Progenitor cell of endocrine pancreas (in vitro differentiated cells): ENCODE results near the gene PURB. TPM values are rescaled to one million over a fixed set of nuclear protein-coding genes. Genes with fewer than 3 reads are reported as not detected.

ENCODE experiments used
- DNase-seq: peaks from one replicate; pipeline ENCODE4 v3.0.0; 2021; ENCODE audit warnings: low spot score; ENCODE audit not compliant: unreplicated experiment
- H3K27ac Mint-ChIP-seq: 2 replicates; pipeline ENCODE4 v1.8.0; 2021; ENCODE audit warnings: mild to moderate bottlenecking, moderate library complexity, mixed read lengths
- H3K27me3 Mint-ChIP-seq: 2 replicates; pipeline ENCODE4 v1.8.0; 2021; ENCODE audit warnings: mixed read lengths
- H3K36me3 Mint-ChIP-seq: 2 replicates; pipeline ENCODE4 v1.8.0; 2022; ENCODE audit warnings: mixed read lengths; ENCODE audit not compliant: insufficient read depth
- H3K4me1 Mint-ChIP-seq: 2 replicates; pipeline ENCODE4 v1.8.0; 2021; ENCODE audit warnings: low read depth, mixed read lengths
- H3K4me3 Mint-ChIP-seq: 2 replicates; pipeline ENCODE4 v1.8.0; 2021; ENCODE audit warnings: low read depth, mild to moderate bottlenecking, moderate library complexity, mixed read lengths
- H3K9me3 Mint-ChIP-seq: 2 replicates; pipeline ENCODE4 v1.8.0; 2021; ENCODE audit warnings: low read depth, mixed read lengths
- CTCF ChIP-seq: fragments of 200-600 bp; sonication (generic); IDR thresholded peaks from one replicate; pipeline ENCODE4 v1.5.0; 2021; ENCODE audit warnings: antibody characterized with exemption, mild to moderate bottlenecking; ENCODE audit not compliant: unreplicated experiment
- total RNA-seq: library from RNA; stranded (reverse); gene quantifications from 2 replicates; pipeline ENCODE4 v1.2.1, GENCODE V29; 2021

The PURB gene
- total RNA-seq, 1 donor from 2014 or later: 25.0 TPM

- H3K27ac Mint-ChIP-seq: no peak overlapping the region
- no peaks in the 10 kb centered on the region for H3K36me3 Mint-ChIP-seq
- no peaks in the 10 kb centered on the region for H3K4me1 Mint-ChIP-seq
- no peaks in the 10 kb centered on the region for H3K9me3 Mint-ChIP-seq
- peak; percentile 59 for DNase-seq
- peaks cover 17% of the 10 kb centered on the region for H3K27me3 Mint-ChIP-seq
- no peak overlapping the region for H3K4me3 Mint-ChIP-seq
- TF ChIP-seq CTCF: peak; percentile 71
These were observed 36.4 kb upstream of the PURB start for GRCh38 chr7:44921607-44922350.

GRCh38 chr7:44920119-44920518, 34.8 kb upstream of the PURB start:
- no peak for DNase-seq
- H3K4me3 Mint-ChIP-seq: no peak overlapping the region
- no peaks in the 10 kb centered on the region for H3K4me1 Mint-ChIP-seq
- no peaks in the 10 kb centered on the region for H3K9me3 Mint-ChIP-seq
- peaks cover 13% of the 10 kb centered on the region for H3K27me3 Mint-ChIP-seq
- no peaks in the 10 kb centered on the region for H3K36me3 Mint-ChIP-seq
- no peak for TF ChIP-seq CTCF
- H3K27ac Mint-ChIP-seq: no peak overlapping the region

GRCh38 chr7:44918029-44918428, 32.7 kb upstream of the PURB start:
- no peak for DNase-seq
- TF ChIP-seq CTCF: no peak
- Mint-ChIP-seq H3K27me3 (peaks cover 13% of the 10 kb centered on the region), H3K4me1 (peaks cover 2% of the 10 kb centered on the region), H3K36me3 (no peaks in the 10 kb centered on the region), H3K27ac (no peak overlapping the region), H3K9me3 (no peaks in the 10 kb centered on the region), H3K4me3 (no peak overlapping the region)

- H3K9me3 Mint-ChIP-seq: no peaks in the 10 kb centered on the region
These were observed 32.1 kb upstream of the PURB start for GRCh38 chr7:44917465-44917864.

GRCh38 chr7:44914992-44915607, 29.8 kb upstream of the PURB start:
- Mint-ChIP-seq H3K36me3 (no peaks in the 10 kb centered on the region), H3K27me3 (peaks cover 12% of the 10 kb centered on the region), H3K4me1 (peaks cover 4% of the 10 kb centered on the region), H3K4me3 (no peak overlapping the region), H3K27ac (no peak overlapping the region), H3K9me3 (no peaks in the 10 kb centered on the region)
- DNase-seq: no peak
- no peak for TF ChIP-seq CTCF

More at GRCh38 chr7:44917465-44917864, 32.1 kb upstream of the PURB start:
- Mint-ChIP-seq H3K36me3 (no peaks in the 10 kb centered on the region), H3K4me3 (no peak overlapping the region), H3K4me1 (peaks cover 4% of the 10 kb centered on the region), H3K27me3 (peaks cover 13% of the 10 kb centered on the region), H3K27ac (no peak overlapping the region)
- no peak for DNase-seq
- TF ChIP-seq CTCF: no peak
